ENCODE measurements around the gene BMP3.
A peak's percentile ranks its signal among the peaks of the same experiment; 100 is the strongest.

BMP3 gene

DNA sequence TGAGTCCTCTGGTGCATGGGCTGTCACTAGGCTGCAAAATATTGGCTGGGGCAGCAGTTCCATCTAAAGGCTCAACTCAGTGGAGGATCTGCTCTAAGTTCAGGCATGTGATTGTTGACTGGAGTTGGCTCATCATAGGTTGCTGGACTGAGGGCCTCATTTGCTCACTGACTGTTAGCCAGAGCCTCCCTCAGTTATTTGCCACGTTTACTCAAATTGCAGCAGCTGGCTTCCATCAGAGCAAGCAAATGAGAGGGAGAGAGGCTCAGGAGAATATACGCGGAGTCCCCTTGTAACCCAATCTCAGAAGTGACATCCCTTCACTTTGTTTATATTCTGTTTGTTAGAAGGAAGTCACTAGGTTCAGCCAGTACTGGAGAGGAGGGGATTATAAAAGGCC is 54.1 kb downstream of the BMP3 start:
- peak; percentile 43 for DNase-seq (ENCODE audit: low read depth)
- TF ChIP-seq, protein P1, sequence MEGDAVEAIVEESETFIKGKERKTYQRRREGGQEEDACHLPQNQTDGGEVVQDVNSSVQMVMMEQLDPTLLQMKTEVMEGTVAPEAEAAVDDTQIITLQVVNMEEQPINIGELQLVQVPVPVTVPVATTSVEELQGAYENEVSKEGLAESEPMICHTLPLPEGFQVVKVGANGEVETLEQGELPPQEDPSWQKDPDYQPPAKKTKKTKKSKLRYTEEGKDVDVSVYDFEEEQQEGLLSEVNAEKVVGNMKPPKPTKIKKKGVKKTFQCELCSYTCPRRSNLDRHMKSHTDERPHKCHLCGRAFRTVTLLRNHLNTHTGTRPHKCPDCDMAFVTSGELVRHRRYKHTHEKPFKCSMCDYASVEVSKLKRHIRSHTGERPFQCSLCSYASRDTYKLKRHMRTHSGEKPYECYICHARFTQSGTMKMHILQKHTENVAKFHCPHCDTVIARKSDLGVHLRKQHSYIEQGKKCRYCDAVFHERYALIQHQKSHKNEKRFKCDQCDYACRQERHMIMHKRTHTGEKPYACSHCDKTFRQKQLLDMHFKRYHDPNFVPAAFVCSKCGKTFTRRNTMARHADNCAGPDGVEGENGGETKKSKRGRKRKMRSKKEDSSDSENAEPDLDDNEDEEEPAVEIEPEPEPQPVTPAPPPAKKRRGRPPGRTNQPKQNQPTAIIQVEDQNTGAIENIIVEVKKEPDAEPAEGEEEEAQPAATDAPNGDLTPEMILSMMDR (conservative IDR thresholded peaks at IDR 0.05; ENCODE audit: low read depth, low read length): no peak
- H3K4me3 ChIP-seq (ENCODE audit: low read depth, low read length): no peak overlapping the region

DNA sequence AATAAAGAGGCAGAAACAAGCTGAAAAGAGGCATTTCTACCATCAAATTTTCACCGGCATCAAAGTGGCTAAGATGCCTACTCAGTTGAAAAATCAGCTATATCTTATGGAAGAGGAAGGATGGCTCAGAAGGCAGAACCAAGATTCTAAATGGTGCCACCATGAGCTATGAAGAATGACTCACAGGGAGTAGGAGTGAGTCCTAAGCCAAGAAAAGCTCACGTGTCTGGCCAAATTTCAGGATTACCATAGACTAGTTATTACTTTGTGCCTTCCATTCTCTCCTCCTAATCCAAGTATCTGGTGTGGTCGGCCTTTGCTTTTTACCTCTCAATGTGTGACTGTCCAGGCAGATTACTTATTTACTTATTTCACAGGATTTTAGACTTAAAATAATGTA is 54.8 kb downstream of the BMP3 start:
- DNase-seq (ENCODE audit: low read depth): peak; percentile 24
- TF ChIP-seq, protein P1 (conservative IDR thresholded peaks at IDR 0.05; ENCODE audit: low read depth, low read length): no peak
- H3K4me3 ChIP-seq (ENCODE audit: low read depth, low read length): no peak overlapping the region

DNA sequence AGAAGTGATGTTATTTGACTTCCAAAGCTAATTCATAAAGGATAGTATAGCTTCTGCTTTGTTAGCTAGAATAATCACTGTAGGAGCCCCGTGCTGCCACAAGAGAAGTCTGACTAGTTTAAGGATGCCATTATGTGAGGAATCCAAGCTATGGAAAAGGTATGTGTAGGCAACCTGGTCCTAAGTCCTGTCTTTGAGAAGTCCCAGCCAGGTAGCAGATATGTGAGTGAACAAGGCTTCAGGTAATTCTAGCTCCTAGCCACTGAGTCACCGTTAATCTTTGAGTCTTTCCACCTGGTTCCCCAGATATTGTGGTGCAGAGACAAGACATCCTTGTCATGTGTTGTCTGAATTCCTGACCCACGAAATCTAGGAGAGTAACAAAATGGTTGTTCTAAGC is 55.5 kb downstream of the BMP3 start:
- no peak overlapping the region for H3K4me3 ChIP-seq (ENCODE audit: low read depth, low read length)
- DNase-seq (ENCODE audit: low read depth): no peak
- TF ChIP-seq, protein P1 (conservative IDR thresholded peaks at IDR 0.05; ENCODE audit: low read depth, low read length): no peak

DNA sequence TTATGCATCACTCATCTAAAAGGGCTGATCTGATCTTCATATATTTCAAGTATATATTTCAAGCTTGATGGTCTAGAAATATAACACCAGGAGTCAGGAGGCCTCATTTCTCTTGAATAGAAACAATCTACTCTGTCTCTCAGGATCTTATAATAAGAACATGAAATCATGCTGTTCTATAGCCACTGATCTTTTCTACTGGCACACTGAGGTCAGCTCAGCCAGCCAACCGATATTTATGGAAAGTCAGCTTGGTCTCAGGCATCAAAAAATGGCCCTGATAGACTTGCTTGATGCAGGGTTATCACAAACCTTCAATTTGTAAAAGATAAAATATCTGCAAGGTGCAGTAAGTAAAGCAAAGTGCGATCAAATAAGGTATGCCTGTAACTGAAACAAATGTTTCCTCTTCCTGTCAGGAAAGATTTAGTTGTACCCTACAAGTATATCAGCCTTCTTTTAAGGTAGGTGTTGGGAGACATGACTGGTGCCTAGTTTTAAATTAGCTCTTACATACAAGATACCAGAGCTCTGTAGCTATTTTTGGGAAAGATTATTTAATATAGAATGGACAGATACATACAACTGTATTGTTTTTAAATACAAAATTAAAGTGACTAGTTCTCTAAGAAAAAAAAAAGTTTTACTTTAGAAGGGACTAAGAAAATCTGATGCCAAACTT is 63.4 kb downstream of the BMP3 start:
- DNase-seq (ENCODE audit: low read depth): no peak
- TF ChIP-seq, protein P1 (conservative IDR thresholded peaks at IDR 0.05; ENCODE audit: low read depth, low read length): no peak
- H3K4me3 ChIP-seq (ENCODE audit: low read depth, low read length): no peak overlapping the region

DNA sequence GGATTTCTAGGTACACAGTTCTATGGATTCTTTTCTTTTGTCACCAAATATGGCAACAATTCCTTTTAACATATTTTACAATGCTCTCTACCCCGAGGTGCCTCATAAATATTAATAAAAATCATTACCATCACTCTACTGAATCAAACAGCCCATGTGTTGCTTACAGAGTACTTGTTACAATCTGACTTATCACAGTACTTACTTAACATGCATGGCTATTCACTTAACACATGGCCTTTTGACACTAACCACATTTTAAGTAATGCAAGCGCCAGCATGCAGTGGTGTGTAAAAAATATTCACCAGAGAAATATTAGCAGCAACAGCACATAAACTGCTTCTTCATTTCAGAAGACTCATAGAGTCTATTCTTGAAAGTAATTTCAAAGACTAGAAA is 64.9 kb downstream of the BMP3 start:
- TF ChIP-seq, protein P1 (conservative IDR thresholded peaks at IDR 0.05; ENCODE audit: low read depth, low read length): no peak
- no peak for DNase-seq (ENCODE audit: low read depth)
- H3K4me3 ChIP-seq (ENCODE audit: low read depth, low read length): no peak overlapping the region

DNA sequence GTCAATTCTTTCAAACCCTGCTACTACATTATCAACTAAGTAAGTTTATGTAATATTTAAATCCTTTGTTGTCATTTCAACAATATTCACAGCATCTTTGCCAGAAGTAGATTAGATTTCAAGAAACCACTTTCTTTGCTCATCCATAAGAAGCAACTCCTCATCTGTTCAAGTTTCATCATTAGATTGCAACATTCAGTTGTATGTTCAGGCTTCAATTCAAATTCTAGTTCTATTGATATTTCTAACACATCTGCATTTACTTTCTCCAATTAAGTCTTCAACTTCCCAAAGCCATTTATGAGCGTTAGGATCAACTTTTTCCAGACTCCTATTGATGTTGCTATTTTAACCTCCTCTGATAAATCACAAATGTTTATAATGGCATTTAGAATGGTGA is 66.1 kb downstream of the BMP3 start:
- TF ChIP-seq, protein P1 (conservative IDR thresholded peaks at IDR 0.05; ENCODE audit: low read depth, low read length): no peak
- DNase-seq (ENCODE audit: low read depth): peak; percentile 19
- H3K4me3 ChIP-seq (ENCODE audit: low read depth, low read length): no peak overlapping the region

DNA sequence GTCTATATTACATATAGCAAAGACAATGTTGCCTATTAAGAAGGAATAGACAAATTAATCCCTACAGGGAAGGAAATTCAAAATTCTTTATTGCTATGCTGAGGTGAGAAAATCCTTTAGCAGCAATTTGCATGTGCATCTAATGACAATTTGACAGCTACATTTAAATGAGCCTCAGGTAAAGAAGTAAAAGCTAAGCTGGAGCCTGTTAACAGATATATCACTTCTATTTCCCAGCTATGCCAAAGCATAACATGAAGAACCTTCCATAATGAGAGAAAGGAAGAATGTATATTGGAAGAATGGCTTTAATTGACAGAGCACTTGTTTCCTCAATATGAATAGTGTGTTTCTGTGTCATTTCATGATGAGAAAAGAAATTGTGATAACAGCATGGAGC is 71.6 kb downstream of the BMP3 start:
- no peak for DNase-seq (ENCODE audit: low read depth)
- no peak overlapping the region for H3K4me3 ChIP-seq (ENCODE audit: low read depth, low read length)
- TF ChIP-seq, protein P1 (conservative IDR thresholded peaks at IDR 0.05; ENCODE audit: low read depth, low read length): no peak

Data from choroid plexus epithelial cell (primary cell).